Sigmoid colon (tissue), 4 donors: Measurements from ENCODE around the gene PADI2.

Experiments
- CTCF ChIP-seq, 4 experiments: fragments of 450-650 bp in 3 of 4; fragments of 200-600 bp in 1 of 4; IDR thresholded peaks; one replicate each; pipeline ENCODE4 v1.5.1; 2016 to 2019; ENCODE audit warnings: antibody characterized with exemption in 4 of 4, mild to moderate bottlenecking in 3 of 4, moderate library complexity in 2 of 4
- POLR2AphosphoS5 ChIP-seq, 4 donors: sonication (generic); formaldehyde crosslinking; IDR thresholded peaks; one replicate each; pipeline ENCODE4 v1.6.1; 2017; ENCODE audit warnings: antibody characterized with exemption in 4 of 4

GRCh38 chr1:17165823-17166222 lies 46.6 kb upstream of the PADI2 start:
- TF ChIP-seq POLR2AphosphoS5 (IDR thresholded peaks at IDR 0.05) (no peak), CTCF (IDR thresholded peaks at IDR 0.05) (no peak)
